Colonic mucosa (tissue), 4 donors: ENCODE results near the gene SH3PXD2A. TPM values are rescaled to one million over a fixed set of nuclear protein-coding genes. Genes with fewer than 3 reads are reported as not detected.

Experiments used
- DNase-seq: peaks from one replicate; pipeline ENCODE4 v3.0.0-alpha.2; 2020
- H3K27ac ChIP-seq: fragments of 200-600 bp; one replicate; pipeline ENCODE4 v1.8.0; 2021
- H3K27me3 ChIP-seq: fragments of 200-600 bp; one replicate; pipeline ENCODE4 v1.8.0; 2021
- H3K36me3 ChIP-seq: fragments of 200-600 bp; one replicate; pipeline ENCODE4 v1.8.0; 2021
- H3K4me1 ChIP-seq: fragments of 200-600 bp; one replicate; pipeline ENCODE4 v1.8.0; 2021; ENCODE audit warnings: mild to moderate bottlenecking
- H3K4me3 ChIP-seq: fragments of 200-600 bp; one replicate; pipeline ENCODE4 v1.8.0; 2021
- H3K9ac ChIP-seq, 2 donors: one replicate each; pipeline ENCODE4 v1.7.0; 2013; ENCODE audit warnings: control low read depth in 2 of 2, low read depth in 2 of 2, low read length in 2 of 2
- H3K9me3 ChIP-seq: fragments of 200-600 bp; one replicate; pipeline ENCODE4 v1.8.0; 2021
- CTCF ChIP-seq: fragments of 200-600 bp; IDR thresholded peaks from one replicate; pipeline ENCODE4 v1.8.0; 2022; ENCODE audit warnings: antibody characterized with exemption, mild to moderate bottlenecking
- intact Hi-C: fragments of 100-400 bp; cut with DNase I; formaldehyde crosslinking; loops from one replicate; pipeline ENCODE4 v1.14.1; 2022
- total RNA-seq, 2 donors: library from RNA; stranded (reverse); fragmentation: NEBNext Ultra II Directional in 1 of 2; extraction: Animal tissue kit (Norgen Biotek cat#: 25700) in 1 of 2; gene quantifications; one replicate each; pipeline ENCODE4 v1.2.1, GENCODE V29; 2021
- donor health status: healthy.
- donor health status: DM: no; HTN: no; CAD: no.
- donor health status: DM: no; HTN: no; CAD: no.

Gene SH3PXD2A
- total RNA-seq, 2 donors from 2014 or later, result 37.5 to 40.8 TPM

DNA sequence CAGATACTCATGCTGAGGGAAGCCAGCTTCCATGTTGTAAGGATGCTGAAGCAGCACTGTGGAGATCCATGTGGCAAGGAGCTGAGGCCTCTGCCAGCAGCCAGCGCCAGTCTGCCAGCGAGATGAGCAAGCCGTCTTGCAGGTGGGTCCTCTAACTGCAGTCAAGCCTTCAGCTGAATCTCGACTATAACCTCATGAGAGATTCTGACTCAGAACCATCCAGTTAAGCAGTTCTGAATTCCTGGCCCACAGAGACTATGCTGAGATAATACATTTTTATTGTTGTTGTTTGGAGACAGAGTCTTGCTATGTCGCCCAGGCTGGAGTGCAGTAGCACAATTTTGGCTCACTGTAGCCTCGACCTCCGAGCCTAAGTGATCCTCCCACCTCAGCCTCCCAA lies 105.6 kb downstream of the SH3PXD2A start:
- H3K4me3 ChIP-seq, result no peak overlapping the region
- no peak for TF ChIP-seq CTCF
- no peak overlapping the region for H3K9ac ChIP-seq
- H3K27ac ChIP-seq, result no peak overlapping the region
- H3K36me3 ChIP-seq, result no peaks in the 10 kb centered on the region
- H3K4me1 ChIP-seq, result peaks cover 12% of the 10 kb centered on the region
- H3K9me3 ChIP-seq, result no peaks in the 10 kb centered on the region
- H3K27me3 ChIP-seq, result no peaks in the 10 kb centered on the region
- no peak for DNase-seq
- intact Hi-C loops, result no loop called here

- Histone ChIP-seq H3K4me3 (no peak overlapping the region), H3K36me3 (no peaks in the 10 kb centered on the region), H3K9me3 (no peaks in the 10 kb centered on the region), H3K9ac (no peak overlapping the region), H3K27ac (peak overlapping the region; percentile 32), H3K27me3 (no peaks in the 10 kb centered on the region), H3K4me1 (peaks cover 12% of the 10 kb centered on the region)
- intact Hi-C loops, result no loop called here
- peak; percentile 68 for DNase-seq
- no peak for TF ChIP-seq CTCF
These were observed 107.4 kb downstream of the SH3PXD2A start for GRCh38 chr10:103748020-103748419.

- Histone ChIP-seq H3K27ac (peak overlapping the region; percentile 32), H3K9ac (no peak overlapping the region), H3K4me3 (no peak overlapping the region), H3K27me3 (no peaks in the 10 kb centered on the region), H3K36me3 (no peaks in the 10 kb centered on the region), H3K9me3 (no peaks in the 10 kb centered on the region), H3K4me1 (peaks cover 12% of the 10 kb centered on the region)
- TF ChIP-seq CTCF, result no peak
- no peak for DNase-seq
- intact Hi-C loops, result no loop called here
These were observed 108.0 kb downstream of the SH3PXD2A start for GRCh38 chr10:103747193-103747865.

DNA sequence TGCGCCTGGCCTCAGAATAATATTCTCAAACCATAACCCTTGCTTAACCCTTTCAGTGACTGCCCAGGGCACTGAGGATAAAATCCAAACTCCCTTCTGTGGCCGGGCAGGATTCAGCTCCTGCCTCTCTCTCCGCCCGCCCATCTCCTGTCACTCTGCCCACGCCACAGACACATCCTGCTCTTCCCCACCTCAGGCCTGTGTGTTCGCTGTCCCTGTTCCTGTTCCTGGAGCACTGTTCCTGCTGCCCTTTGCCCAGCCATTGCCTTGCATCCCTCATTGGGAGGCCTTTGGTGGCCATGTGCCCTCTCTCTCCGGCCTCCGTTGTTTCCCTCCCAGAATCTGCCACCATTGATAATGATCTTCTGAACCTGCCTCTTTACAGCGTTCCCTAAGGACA lies 108.8 kb downstream of the SH3PXD2A start:
- Histone ChIP-seq H3K27me3 (no peaks in the 10 kb centered on the region), H3K27ac (peak overlapping the region; percentile 32), H3K4me1 (peaks cover 12% of the 10 kb centered on the region), H3K4me3 (no peak overlapping the region), H3K36me3 (no peaks in the 10 kb centered on the region), H3K9ac (no peak overlapping the region), H3K9me3 (no peaks in the 10 kb centered on the region)
- TF ChIP-seq CTCF, result no peak
- DNase-seq, result no peak
- intact Hi-C loops, result no loop called here

GRCh38 chr10:103745341-103746247 lies 109.8 kb downstream of the SH3PXD2A start:
- peak; percentile 47 for DNase-seq
- no peak overlapping the region for H3K9ac ChIP-seq
- peaks cover 12% of the 10 kb centered on the region for H3K4me1 ChIP-seq
- no peak for TF ChIP-seq CTCF
- intact Hi-C loops, result no loop called here
- no peaks in the 10 kb centered on the region for H3K36me3 ChIP-seq
- H3K27ac ChIP-seq, result peak overlapping the region; percentile 32
- H3K4me3 ChIP-seq, result no peak overlapping the region
- no peaks in the 10 kb centered on the region for H3K9me3 ChIP-seq
- no peaks in the 10 kb centered on the region for H3K27me3 ChIP-seq
